Naive thymus-derived CD8-positive, alpha-beta T cell (primary cell): ENCODE results near the gene FMN2. TPM values are rescaled to one million over a fixed set of nuclear protein-coding genes. Genes with fewer than 3 reads are reported as not detected.

Experiments
- ATAC-seq, 2 donors: fragments of 150-1000 bp; cut with Tn5 transposase in 1 of 2; sonication (Bioruptor Pico), chemical (Tn5 transposase) in 1 of 2; 1 replicate in 1 of 2; 2 replicates in 1 of 2; pipeline ENCODE4 v1.10.0; 2021; ENCODE audit warnings: mild to moderate bottlenecking in 2 of 2, moderate library complexity in 2 of 2
- POLR2A ChIA-PET: fragments of 350-600 bp; sonication (Branson Sonifier 250); formaldehyde crosslinking; loops from one replicate; lab custom pipeline; 2021; ENCODE audit warnings: antibody characterized with exemption; lab: Charles Lee
- DNase-seq, 10 donors: peaks; one replicate each; pipeline versions ENCODE4 v3.0.0 to v3.0.0-alpha.2; 2020 to 2022
- H3K27ac Mint-ChIP-seq, 10 donors: one replicate each; pipeline ENCODE4 v1.8.0; 2020 to 2022; ENCODE audit warnings: mild to moderate bottlenecking in 10 of 10, mixed read lengths in 10 of 10, moderate library complexity in 4 of 10, inconsistent platforms in 1 of 10
- H3K27me3 Mint-ChIP-seq, 5 donors: one replicate each; pipeline ENCODE4 v1.8.0; 2021 to 2022; ENCODE audit warnings: mixed read lengths in 5 of 5
- H3K36me3 Mint-ChIP-seq, 3 donors: one replicate each; pipeline ENCODE4 v1.8.0; 2020 to 2022; ENCODE audit warnings: mixed read lengths in 3 of 3, mild to moderate bottlenecking in 2 of 3, inconsistent platforms in 1 of 3
- H3K4me1 Mint-ChIP-seq, 4 donors: one replicate each; pipeline ENCODE4 v1.8.0; 2021 to 2022; ENCODE audit warnings: mixed read lengths in 4 of 4
- H3K4me3 Mint-ChIP-seq, 10 donors: one replicate each; pipeline ENCODE4 v1.8.0; 2020 to 2022; ENCODE audit warnings: mild to moderate bottlenecking in 10 of 10, mixed read lengths in 10 of 10, moderate library complexity in 6 of 10, inconsistent platforms in 1 of 10
- H3K9me3 Mint-ChIP-seq, 9 donors: one replicate each; pipeline ENCODE4 v1.8.0; 2020 to 2022; ENCODE audit warnings: mixed read lengths in 9 of 9, mild to moderate bottlenecking in 3 of 9, inconsistent platforms in 1 of 9, moderate library complexity in 1 of 9
- polyA plus RNA-seq, 3 donors: library from polyadenylated mRNA; unstranded; fragments of 300-500 nt; fragmentation: Illumina TruSeq; gene quantifications; one replicate each; pipeline ENCODE4 v1.2.3, GENCODE V29; 2021
- total RNA-seq, 8 experiments: library from RNA in 2 of 8; stranded (reverse) in 2 of 8; gene quantifications; one replicate each; pipeline ENCODE4 v1.2.3 and lab custom pipeline; 2021 to 2026

Gene FMN2
- total and polyA plus RNA-seq, 5 experiments from 2014 or later: not detected

GRCh38 chr1:240285540-240285939, 193.9 kb downstream of the FMN2 start:
- no peaks in the 10 kb centered on the region for H3K4me1 Mint-ChIP-seq
- H3K27me3 Mint-ChIP-seq: peaks cover 0 to 7% (median 1%) of the 10 kb centered on the region in 5 donors
- ATAC-seq: no peak
- H3K36me3 Mint-ChIP-seq: no peaks in the 10 kb centered on the region
- no peak for DNase-seq
- POLR2A ChIA-PET: no interaction called here
- peaks cover 0 to 10% (median 0%) of the 10 kb centered on the region in 9 donors for H3K9me3 Mint-ChIP-seq
- H3K4me3 Mint-ChIP-seq: no peak overlapping the region
- H3K27ac Mint-ChIP-seq: no peak overlapping the region

GRCh38 chr1:240287722-240288121, 196.0 kb downstream of the FMN2 start:
- H3K9me3 Mint-ChIP-seq: peaks cover 0 to 10% (median under 1%) of the 10 kb centered on the region in 9 donors
- peaks cover 0 to 7% (median 1%) of the 10 kb centered on the region in 5 donors for H3K27me3 Mint-ChIP-seq
- POLR2A ChIA-PET: no interaction called here
- no peak for DNase-seq
- no peak overlapping the region for H3K27ac Mint-ChIP-seq
- no peak for ATAC-seq
- no peaks in the 10 kb centered on the region for H3K36me3 Mint-ChIP-seq
- no peak overlapping the region for H3K4me3 Mint-ChIP-seq
- H3K4me1 Mint-ChIP-seq: no peaks in the 10 kb centered on the region

- Mint-ChIP-seq H3K27me3 (peaks cover 0 to 2% (median 0%) of the 10 kb centered on the region in 5 donors), H3K27ac (no peak overlapping the region), H3K36me3 (no peaks in the 10 kb centered on the region), H3K4me1 (no peaks in the 10 kb centered on the region), H3K4me3 (no peak overlapping the region), H3K9me3 (peaks cover 0 to 12% (median 4%) of the 10 kb centered on the region in 9 donors)
- POLR2A ChIA-PET: no interaction called here
- ATAC-seq (no peak), DNase-seq (no peak)
These were observed 202.0 kb downstream of the FMN2 start for GRCh38 chr1:240293706-240294105.

GRCh38 chr1:240294566-240294965, 202.9 kb downstream of the FMN2 start:
- no peak for ATAC-seq
- Mint-ChIP-seq H3K4me1 (no peaks in the 10 kb centered on the region), H3K27me3 (peaks cover 0 to 2% (median 0%) of the 10 kb centered on the region in 5 donors), H3K27ac (no peak overlapping the region), H3K4me3 (no peak overlapping the region), H3K36me3 (no peaks in the 10 kb centered on the region), H3K9me3 (peaks cover 0 to 12% (median 4%) of the 10 kb centered on the region in 9 donors)
- DNase-seq: no peak
- POLR2A ChIA-PET: no interaction called here

GRCh38 chr1:240295811-240296210, 204.1 kb downstream of the FMN2 start:
- peaks cover 0 to 25% (median 5%) of the 10 kb centered on the region in 9 donors for H3K9me3 Mint-ChIP-seq
- H3K36me3 Mint-ChIP-seq: no peaks in the 10 kb centered on the region
- ATAC-seq: no peak
- peaks cover 0 to 2% (median 0%) of the 10 kb centered on the region in 5 donors for H3K27me3 Mint-ChIP-seq
- H3K27ac Mint-ChIP-seq: no peak overlapping the region
- no peak for DNase-seq
- H3K4me3 Mint-ChIP-seq: no peak overlapping the region
- no peaks in the 10 kb centered on the region for H3K4me1 Mint-ChIP-seq
- POLR2A ChIA-PET: no interaction called here

- ATAC-seq: no peak
- H3K36me3 Mint-ChIP-seq: peaks cover 0 to 4% (median 0%) of the 10 kb centered on the region in 3 donors
These were observed 212.8 kb downstream of the FMN2 start for GRCh38 chr1:240304466-240304865.

GRCh38 chr1:240306673-240307072, 215.0 kb downstream of the FMN2 start:
- POLR2A ChIA-PET: no interaction called here
- Mint-ChIP-seq H3K27ac (no peak overlapping the region), H3K36me3 (peaks cover 0 to 4% (median 0%) of the 10 kb centered on the region in 3 donors), H3K4me1 (no peaks in the 10 kb centered on the region), H3K27me3 (peaks cover 0 to 16% (median 0%) of the 10 kb centered on the region in 5 donors), H3K9me3 (peaks cover 5 to 16% (median 7%) of the 10 kb centered on the region in 9 donors), H3K4me3 (no peak overlapping the region)
- DNase-seq: no peak
- no peak for ATAC-seq

More at GRCh38 chr1:240304466-240304865, 212.8 kb downstream of the FMN2 start:
- Mint-ChIP-seq H3K4me1 (no peaks in the 10 kb centered on the region), H3K27me3 (peaks cover 0 to 16% (median 0%) of the 10 kb centered on the region in 5 donors), H3K27ac (no peak overlapping the region), H3K9me3 (peaks cover 5 to 32% (median 9%) of the 10 kb centered on the region in 9 donors), H3K4me3 (no peak overlapping the region)
- POLR2A ChIA-PET: no interaction called here
- DNase-seq: no peak

GRCh38 chr1:240308096-240308495, 216.4 kb downstream of the FMN2 start:
- no peak overlapping the region for H3K4me3 Mint-ChIP-seq
- no peak overlapping the region for H3K27ac Mint-ChIP-seq
- H3K9me3 Mint-ChIP-seq: peaks cover 0 to 16% (median 5%) of the 10 kb centered on the region in 9 donors
- POLR2A ChIA-PET: no interaction called here
- no peak for ATAC-seq
- no peaks in the 10 kb centered on the region for H3K4me1 Mint-ChIP-seq
- DNase-seq: no peak
- H3K36me3 Mint-ChIP-seq: peaks cover 0 to 1% (median 0%) of the 10 kb centered on the region in 3 donors
- peaks cover 0 to 24% (median 0%) of the 10 kb centered on the region in 5 donors for H3K27me3 Mint-ChIP-seq

GRCh38 chr1:240309769-240310168, 218.1 kb downstream of the FMN2 start:
- Mint-ChIP-seq H3K4me1 (no peaks in the 10 kb centered on the region), H3K36me3 (no peaks in the 10 kb centered on the region), H3K4me3 (no peak overlapping the region), H3K27me3 (peaks cover 0 to 24% (median 0%) of the 10 kb centered on the region in 5 donors), H3K9me3 (peaks cover 0 to 11% (median 3%) of the 10 kb centered on the region in 9 donors), H3K27ac (no peak overlapping the region)
- DNase-seq: no peak
- no peak for ATAC-seq
- POLR2A ChIA-PET: no interaction called here

GRCh38 chr1:240310226-240310925, 218.7 kb downstream of the FMN2 start:
- ATAC-seq (no peak), DNase-seq (no peak)
- Mint-ChIP-seq H3K27ac (no peak overlapping the region), H3K4me1 (no peaks in the 10 kb centered on the region), H3K9me3 (peaks cover 0 to 9% (median 3%) of the 10 kb centered on the region in 9 donors), H3K4me3 (no peak overlapping the region), H3K36me3 (no peaks in the 10 kb centered on the region), H3K27me3 (peaks cover 0 to 24% (median 0%) of the 10 kb centered on the region in 5 donors)
- POLR2A ChIA-PET: no interaction called here

GRCh38 chr1:240312872-240313271, 221.2 kb downstream of the FMN2 start:
- DNase-seq (no peak), ATAC-seq (no peak)
- POLR2A ChIA-PET: no interaction called here
- peaks cover 0 to 10% (median 2%) of the 10 kb centered on the region in 9 donors for H3K9me3 Mint-ChIP-seq
- H3K27ac Mint-ChIP-seq: no peak overlapping the region
- no peak overlapping the region for H3K4me3 Mint-ChIP-seq
- peaks cover 0 to 17% (median 0%) of the 10 kb centered on the region in 5 donors for H3K27me3 Mint-ChIP-seq
- H3K36me3 Mint-ChIP-seq: no peaks in the 10 kb centered on the region
- H3K4me1 Mint-ChIP-seq: peaks cover 0 to 2% (median 0%) of the 10 kb centered on the region in 4 donors

GRCh38 chr1:240314845-240315801, 223.4 kb downstream of the FMN2 start:
- H3K27ac Mint-ChIP-seq: no peak overlapping the region
- H3K9me3 Mint-ChIP-seq: peaks cover 0 to 20% (median 3%) of the 10 kb centered on the region in 9 donors
- no peak for DNase-seq
- POLR2A ChIA-PET: no interaction called here
- H3K36me3 Mint-ChIP-seq: no peaks in the 10 kb centered on the region
- H3K4me3 Mint-ChIP-seq: no peak overlapping the region
- no peak for ATAC-seq
- peaks cover 0 to 2% (median 0%) of the 10 kb centered on the region in 4 donors for H3K4me1 Mint-ChIP-seq
- peaks cover 0 to 8% (median 0%) of the 10 kb centered on the region in 5 donors for H3K27me3 Mint-ChIP-seq
